ENCODE data around the gene CHMP4A.

GRCh38 chr14:24177891-24178290 lies 35.4 kb downstream of the CHMP4A start:
- TF ChIP-seq CTCF (optimal IDR thresholded peaks at IDR 0.05 in 1 of 3, IDR thresholded peaks at IDR 0.05 in 1 of 3, conservative IDR thresholded peaks at IDR 0.05 in 1 of 3; ENCODE audit: extremely low read depth in 1 of 3, insufficient read depth in 2 of 3, low read length in 3 of 3), result no peak
- TF ChIP-seq EZH2 (IDR thresholded peaks at IDR 0.05; ENCODE audit: low read length), result no peak

All from keratinocyte (primary cell).